GM19328 (cell line): Measurements from ENCODE around the gene CBLC.

ENCODE experiments used
- ATAC-seq: cut with Tn5 transposase; IDR thresholded peaks from one replicate; pipeline ENCODE4 v1.9.1; 2021; ENCODE audit warnings: mild to moderate bottlenecking, moderate library complexity; ENCODE audit not compliant: unreplicated experiment

CBLC gene

GRCh38 chr19:44848036-44848811, 70.5 kb downstream of the CBLC start:
- no peak for ATAC-seq

GRCh38 chr19:44848812-44849447, 71.2 kb downstream of the CBLC start:
- ATAC-seq: no peak
